SK-N-MC (cell line): ENCODE data around the gene DUSP14.

ENCODE experiments used
- EZH2 ChIP-seq: fragments of 200-600 bp; sonication (generic); IDR thresholded peaks from one replicate; pipeline ENCODE4 v1.6.1; 2017; ENCODE audit warnings: antibody characterized with exemption
- POLR2AphosphoS5 ChIP-seq: IDR thresholded peaks from 2 replicates; pipeline ENCODE4 v1.6.1; 2012; ENCODE audit warnings: mild to moderate bottlenecking, low read depth, low read length, borderline replicate concordance

DNA sequence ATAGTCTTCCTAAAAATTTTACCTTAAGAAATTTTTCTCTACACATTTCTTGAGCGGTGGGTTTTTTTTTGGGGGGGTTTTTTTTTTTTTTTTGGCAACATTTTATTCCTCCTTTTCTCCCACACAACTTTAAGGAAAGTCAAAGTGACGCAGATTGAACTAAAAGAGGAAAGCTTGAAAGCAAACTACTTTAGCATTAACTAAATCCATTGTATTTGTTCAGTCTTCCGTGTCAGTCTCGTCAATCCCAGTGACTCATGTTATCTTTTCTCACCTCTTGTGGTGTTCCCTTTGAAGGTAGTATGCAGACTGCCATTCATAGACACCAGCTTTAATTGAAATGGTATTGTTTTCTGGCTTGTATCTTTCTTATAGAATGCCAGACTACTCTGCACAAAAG is 43.7 kb upstream of the DUSP14 start:
- TF ChIP-seq EZH2 (no peak), POLR2AphosphoS5 (no peak)
